Fibroblast of peridontal ligament (primary cell): ENCODE measurements around the gene C6orf15.

Experiments
- DNase-seq: peaks from one replicate; pipeline ENCODE4 v3.0.0-alpha.2; 2010; ENCODE audit errors: extremely low read depth

Gene C6orf15

DNA sequence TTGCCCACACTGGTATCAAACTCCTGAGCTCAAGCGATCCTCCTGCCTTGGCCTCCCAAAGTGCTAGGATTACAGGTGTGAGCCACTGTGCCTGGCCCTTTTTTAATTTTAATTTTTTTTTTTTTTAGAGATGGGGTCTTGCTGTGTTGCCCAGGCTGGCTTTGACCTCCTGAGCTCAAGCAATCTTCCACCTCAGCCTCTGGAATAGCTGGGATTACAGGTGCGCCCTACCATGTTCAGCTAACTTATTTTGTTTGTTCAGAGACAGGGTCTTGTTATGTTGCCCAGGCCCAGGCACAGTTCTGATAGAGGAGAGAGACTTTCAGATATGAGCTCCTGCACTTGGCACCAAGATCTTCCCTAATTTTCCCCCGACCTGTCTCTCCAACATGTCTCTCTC lies 18.4 kb upstream of the C6orf15 start:
- no peak for DNase-seq

DNA sequence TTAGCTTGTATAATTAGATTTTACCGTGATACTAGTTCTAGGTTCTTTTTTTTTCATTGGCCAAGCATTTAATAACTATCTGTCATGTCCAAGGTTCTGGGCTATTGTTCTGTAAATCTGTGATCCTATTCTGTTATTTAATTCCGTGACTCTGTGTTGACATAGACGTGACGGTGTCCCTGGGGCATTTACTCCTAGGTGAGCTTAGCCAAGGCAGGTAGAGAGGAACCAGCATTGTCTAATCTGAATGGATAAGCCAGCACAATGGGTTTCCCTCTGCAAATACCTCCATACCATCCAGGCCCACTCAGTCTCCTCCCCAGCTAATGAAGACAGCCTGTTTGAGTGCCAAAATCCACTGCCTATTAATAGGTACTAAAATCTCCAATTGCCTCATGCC lies 16.8 kb upstream of the C6orf15 start:
- no peak for DNase-seq

DNA sequence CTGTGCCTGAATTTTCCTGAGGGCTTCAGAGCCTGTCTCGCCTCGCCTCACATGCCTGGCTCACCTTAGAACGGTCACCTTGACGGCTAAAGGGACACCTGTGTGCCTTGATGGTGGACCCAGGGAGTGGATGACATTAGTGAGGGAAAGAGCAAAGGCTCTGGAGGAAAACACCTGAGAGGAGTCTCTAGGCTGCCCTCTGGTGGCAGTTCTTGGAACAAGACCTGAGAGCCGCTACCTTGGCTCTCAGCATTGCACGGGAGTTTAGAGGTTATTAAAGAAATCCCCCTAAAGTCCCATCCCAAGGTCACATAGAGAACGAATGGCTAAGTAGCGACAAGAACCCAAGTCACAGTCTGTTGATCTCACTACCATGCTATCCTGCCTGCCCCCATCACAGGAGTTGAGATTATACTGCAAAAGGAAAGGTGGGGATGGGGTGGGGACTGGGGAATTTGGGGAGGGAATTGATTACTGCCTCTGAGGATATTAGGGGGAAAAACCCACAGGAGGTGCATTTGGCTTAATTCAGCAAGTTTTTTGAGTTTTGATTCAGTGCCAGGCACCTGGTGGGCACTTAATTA lies 15.8 kb upstream of the C6orf15 start:
- peak; percentile 35 for DNase-seq

DNA sequence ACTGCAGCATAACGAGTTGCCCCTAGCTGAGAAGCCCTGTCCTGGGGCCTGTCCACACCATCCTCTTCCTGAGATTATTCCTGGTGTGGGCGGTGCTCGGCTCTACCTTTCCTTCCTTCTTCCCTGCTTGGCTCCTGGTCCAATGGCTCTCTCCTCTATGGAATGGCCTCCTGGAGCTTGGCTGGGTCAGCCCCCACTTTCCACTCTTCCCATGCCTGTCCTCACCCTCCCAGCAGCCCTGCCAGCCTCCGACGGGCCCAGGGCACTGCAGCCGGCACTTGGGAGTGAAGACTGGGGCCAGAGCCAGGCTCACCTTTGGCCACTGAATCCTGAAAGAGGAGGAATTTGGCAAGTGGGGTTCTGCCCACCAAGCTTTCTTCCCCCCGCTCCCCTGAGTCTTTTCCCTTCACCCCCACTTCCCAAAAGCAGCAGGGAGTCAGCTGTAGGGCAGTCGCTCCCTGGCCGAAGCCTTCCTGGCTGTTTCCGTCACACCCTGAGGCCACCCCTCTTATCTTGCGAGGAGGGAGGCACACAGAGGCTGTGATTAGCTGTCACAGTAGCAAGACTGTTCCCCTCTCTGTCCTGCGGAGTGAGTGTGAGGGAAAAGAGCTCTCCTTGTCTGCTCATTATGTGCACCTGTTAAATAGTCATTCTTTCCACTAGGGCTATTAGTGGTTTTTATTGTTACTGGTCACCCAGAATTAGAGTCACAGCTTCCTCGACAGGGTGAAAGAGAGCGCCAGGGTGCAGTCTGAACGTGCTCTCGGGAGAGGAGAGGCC lies 14.2 kb upstream of the C6orf15 start:
- DNase-seq = no peak

DNA sequence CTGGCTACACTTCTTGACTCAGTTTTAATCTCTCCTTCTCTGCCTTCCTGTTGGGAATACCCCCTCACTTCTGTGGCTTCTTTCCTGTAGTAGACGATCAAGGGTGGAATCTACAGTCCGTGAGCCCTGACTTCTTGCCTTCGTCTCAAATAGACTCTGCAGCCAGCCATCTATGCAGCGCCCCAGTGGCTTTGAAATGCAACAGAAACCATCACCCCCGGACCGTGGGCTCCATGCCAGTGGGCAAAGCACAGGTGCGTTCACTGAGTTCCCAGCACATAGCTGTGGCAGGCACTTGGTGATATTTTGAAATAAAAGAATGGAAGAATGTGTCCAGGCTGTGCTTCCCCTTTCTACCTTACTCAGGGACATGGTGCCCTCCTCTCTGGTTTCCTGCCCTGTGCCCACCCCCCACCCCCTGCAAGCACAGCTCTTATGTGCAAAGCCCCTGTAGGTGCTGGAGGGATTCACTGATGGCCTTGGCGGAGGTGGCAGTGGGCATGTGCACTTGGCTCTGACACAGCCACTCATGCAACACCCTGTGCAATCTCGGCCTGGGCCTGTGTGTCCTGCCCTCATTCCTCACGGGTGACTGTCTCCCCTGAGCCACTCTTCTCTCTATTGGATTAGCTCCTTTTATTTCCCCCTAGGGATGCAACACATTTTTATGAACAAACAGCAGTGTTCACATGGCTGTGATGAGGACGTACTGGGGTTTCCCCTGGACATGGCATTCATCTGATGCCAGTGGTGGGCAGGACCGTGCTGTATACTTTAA lies 13.4 kb upstream of the C6orf15 start:
- peak; percentile 9 for DNase-seq

DNA sequence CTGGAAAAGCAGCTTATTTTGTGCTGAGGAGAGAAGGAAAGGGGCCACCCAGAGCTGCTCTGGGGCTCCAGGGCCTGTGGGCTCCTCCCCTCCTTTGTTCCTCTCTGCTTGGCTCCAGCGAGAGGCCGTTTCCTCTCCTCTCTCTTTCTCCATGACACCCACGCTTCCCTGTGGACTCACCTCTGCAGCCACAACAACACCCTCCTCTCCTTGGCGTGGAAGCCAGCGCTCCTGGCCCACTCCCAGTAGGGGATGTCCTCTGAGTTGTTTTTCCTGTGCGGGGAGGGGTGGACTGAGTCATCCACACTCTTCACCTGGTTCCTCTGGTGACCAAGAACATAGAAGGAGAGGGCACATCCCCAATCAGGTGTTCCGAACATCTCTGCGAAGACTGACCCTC lies 12.8 kb upstream of the C6orf15 start:
- DNase-seq = no peak

DNA sequence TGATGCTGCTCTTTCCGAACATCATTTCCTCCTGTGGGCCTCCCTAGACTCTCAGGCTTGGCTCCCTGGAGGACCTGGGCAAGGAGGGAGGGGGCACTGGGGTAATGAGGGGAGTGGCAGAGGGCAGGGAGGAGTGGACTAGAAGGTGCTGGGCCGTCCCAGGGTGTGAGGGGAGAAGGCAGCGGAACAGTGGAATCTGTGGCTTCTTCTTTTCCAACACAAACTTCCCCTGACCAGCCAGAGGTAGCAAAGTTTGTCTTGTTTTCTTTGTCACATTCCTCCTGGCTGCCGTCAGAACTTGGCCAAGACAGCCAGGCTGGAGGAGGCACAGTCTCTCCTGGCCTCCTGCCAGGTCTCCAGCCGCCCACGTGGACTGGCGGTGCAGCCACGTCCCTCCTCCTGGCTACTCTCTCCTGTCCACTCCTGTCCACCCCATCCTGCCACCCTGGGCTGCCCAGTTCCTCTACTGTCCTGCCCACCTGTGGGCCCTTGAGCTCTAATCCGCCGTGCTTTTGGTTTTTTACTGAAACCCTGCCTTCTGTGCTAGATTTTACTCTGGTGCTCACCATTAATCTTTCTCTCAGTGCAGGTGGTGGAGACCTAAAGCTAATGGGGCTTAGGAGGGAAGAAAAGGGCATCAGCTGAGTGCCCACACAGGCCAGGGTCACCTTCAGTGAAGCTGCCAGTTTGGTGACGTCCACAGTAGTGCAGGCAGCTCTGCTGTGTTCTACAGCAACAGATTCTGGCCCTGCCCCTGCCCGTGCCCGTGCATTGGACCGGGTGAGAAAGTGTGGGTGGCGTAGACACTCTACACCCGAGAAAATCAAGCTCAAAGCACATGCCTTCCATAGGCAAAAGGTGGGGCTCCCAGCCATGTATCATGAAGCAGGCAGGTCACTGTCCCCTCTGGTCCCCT lies 10.7 kb upstream of the C6orf15 start:
- peak; percentile 76 for DNase-seq

DNA sequence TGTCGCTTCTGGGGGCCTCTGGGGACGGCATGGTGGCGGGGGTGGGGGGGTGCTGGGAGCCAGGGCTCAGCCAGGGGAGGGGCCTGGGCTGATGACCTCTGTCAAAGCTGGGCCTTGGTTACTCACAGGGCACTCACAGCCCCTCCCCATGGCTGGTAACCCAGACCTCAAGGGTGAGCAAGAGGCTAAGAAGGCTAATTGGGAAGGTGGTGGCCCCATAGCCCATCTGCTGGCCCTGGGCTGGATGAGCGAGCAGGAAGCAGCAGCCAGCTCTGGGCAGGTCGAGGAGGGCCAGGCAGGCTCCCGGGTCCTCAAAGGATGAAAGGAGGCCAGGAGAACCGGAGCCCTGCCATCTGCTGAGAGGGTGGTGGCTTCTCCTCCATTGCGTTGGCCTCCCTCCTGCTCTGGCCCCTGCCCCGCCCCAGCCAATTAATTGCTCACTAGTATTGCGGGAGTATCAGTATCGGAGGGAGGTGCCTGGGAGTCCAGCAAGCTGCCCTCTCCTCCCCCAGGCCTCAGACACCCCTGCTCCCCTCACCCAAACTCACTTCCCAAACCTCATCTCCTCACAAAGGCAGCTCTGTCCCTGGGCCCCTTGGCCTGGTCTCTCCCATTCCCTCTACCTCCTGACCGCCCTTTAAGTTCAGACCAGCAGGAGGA lies 8.9 kb upstream of the C6orf15 start:
- no peak for DNase-seq

DNA sequence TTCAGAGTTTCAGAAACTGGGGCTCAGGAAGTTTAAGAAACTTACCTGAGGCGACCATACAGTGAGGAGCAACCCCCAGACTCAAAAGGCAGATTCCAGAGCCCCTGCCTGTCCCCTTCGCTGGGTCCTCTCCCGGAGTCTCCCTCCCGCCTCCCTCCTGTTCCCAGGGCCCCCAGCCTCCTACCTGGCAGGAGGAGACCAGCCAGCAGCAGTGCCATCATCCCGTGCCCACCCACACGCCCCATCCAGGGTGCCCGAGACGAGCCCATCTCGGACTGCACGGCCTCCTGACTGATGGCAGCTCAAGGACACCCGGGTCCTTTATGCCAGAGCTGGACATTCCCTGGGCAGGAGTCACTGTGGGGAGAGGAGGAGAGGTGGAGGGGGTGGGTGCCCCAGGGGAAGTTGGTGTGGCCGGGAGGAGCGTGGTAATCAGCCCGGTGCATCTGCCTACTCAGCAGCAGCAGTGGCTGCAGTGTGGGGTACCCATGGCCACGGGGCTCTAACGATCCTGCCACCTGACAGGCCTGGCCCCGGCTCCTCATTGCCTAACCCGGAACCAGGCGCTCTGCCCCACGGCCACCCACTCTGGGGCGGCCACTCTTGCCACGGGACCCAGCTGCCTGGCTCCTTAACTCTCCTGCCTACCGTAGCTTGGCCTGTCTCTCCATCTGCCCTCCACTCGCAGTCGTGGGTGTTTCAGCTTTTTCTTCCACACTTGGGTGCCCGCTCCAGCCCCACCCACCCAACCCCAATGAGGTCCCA lies 8.0 kb upstream of the C6orf15 start, which contains the start of gene CDSN:
TSS of gene CDSN (minus strand) at position 296 of the 765 bp plus-strand sequence. CDS start at position 269, 27 bp downstream.
- DNase-seq = no peak

DNA sequence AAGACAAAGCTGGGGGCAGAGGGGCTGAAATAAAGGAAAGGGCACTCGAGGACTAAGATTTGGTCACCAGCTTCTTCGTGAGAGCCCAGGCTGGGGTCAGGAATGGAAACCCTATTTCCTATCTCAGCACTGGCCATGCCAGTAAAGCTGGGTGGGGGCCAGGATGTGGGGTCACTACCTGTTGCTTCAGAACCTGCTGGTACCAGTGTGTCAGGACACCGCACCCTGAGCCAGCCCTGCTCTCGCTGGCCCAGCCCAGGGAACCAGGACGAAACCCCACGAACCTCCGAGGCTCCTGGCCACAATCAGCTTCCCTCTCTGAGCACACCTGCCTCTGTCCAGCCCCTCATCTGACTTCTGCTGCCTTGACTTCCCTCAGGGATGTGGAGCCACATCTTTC lies 5.8 kb upstream of the C6orf15 start:
- no peak for DNase-seq

DNA sequence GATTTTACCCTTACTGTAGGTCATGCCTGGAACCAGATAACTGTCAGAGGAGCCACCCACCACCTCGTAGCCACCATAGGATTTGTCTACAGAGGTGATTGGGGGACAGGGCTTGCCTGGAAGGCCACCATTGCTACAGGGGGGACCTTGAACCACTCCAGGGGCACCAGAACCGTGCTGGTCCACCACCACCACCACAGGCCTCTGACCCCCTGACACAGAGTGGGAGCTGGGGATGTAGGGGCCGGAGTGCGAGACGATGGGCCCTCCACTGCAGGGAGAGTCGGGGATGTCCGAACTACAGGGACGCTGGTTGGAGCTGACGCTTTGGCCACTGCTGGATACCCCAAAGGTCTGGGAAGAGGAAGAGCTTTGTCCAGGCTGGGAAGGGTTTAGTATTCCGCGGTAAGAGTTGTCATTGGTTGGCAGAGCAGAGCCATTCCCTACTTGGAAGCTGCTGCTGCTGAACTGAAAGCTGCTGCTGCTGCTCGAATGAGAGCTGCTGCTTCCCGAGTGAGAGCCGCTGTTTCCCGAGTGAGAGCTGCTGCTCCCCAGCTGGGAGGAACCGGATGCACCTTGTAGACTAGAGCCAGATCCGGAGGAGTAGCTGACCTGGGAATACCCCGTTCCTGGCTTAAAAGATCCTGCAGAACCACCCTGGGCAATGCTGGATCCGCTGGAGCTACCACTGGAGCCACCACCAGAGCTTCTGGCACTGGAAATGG lies 4.4 kb upstream of the C6orf15 start:
- peak; percentile 31 for DNase-seq

DNA sequence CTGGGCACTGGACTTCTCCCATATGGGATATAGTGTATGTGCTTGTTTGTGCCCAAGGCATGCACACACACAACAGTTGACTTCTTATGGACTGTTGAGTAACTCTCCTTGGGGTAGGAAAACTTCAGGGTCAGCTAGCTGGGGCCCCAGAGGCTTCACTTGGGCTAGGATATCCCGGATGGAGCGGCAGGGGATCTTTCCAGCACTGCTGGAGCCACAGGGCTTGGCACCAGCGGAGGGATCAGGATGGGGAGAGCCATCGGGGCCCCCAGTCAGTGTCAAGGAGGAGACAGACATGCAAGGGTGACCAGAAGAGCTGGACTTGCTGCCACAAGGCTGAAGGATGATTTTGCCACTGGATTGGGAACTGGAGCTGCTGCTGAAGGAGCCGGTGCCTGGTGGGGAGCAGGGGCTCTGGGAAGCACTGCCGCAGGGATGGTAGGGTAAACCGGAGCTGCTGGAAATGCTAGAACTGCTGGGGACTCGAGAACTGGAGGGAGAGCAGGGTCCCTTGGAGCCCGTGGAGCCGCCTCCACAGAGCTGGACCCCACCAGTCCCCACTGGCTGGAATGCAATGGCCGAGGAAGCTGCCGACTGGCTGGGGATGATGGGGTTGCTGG lies 3.7 kb upstream of the C6orf15 start:
- DNase-seq = no peak

DNA sequence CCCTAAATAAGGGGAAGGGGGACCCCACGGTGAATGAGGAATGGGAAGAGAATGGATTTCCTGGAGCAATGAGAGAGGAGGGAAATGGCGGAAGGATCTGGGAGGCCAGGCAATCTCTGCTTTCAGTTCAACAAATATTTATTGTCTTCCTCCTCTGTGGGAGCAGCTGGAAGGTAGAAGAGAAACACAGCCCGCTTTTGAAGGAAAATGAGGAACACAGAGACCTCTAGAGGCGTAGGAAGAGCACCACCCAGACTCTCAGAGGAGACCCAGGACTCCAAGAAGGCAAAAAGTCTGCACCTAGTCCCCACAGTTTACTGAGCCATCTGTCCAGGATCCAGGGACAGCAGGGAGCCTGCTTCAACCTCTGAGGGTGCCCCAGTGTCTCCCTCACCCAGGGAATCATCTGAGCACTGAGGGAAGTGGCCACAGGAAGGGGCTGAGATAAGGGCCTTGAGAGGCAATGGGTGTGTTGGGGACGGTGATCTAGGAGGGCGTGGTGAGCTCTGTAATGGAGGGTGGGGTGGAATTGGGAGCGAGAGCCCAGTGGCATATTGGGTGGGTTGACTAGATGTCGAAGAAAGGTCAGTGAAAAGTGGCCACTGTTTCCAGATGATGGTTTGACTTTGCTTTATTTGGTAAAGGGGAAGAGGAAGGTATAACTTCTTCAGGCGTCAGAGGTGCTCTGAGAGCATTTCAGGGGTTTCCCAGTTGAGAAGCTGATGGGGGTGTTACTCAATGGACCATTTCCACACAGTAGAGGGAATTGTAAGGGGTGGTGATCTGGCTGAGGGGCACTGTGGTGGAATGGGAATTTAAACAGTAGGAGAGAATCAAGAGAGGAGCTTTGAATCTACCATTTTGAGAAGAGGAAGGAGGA lies 2.8 kb upstream of the C6orf15 start:
- DNase-seq = peak; percentile 31

DNA sequence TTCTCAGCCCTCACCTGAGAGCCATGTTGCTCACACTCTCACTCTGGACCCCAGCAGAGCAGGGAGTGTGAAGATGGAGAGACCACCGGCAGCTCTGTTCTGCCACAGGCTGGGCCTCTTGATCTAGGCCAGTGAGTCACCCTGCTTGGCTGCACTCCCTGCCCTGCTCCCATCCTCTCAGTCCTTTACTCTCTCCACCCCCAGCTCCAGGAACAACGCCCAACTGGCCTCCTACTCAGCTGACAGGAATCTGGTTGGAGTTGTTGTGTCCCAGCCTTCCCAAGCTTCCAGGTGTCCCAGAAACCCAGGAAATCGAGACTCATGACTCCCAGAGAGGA lies 2.1 kb upstream of the C6orf15 start, which contains the start of gene PSORS1C1:
TSS of gene PSORS1C1 (plus strand) at position 260 of the 338 bp plus-strand sequence. CDS start 14,833 bp downstream, outside the sequence.
- peak; percentile 95 for DNase-seq

DNA sequence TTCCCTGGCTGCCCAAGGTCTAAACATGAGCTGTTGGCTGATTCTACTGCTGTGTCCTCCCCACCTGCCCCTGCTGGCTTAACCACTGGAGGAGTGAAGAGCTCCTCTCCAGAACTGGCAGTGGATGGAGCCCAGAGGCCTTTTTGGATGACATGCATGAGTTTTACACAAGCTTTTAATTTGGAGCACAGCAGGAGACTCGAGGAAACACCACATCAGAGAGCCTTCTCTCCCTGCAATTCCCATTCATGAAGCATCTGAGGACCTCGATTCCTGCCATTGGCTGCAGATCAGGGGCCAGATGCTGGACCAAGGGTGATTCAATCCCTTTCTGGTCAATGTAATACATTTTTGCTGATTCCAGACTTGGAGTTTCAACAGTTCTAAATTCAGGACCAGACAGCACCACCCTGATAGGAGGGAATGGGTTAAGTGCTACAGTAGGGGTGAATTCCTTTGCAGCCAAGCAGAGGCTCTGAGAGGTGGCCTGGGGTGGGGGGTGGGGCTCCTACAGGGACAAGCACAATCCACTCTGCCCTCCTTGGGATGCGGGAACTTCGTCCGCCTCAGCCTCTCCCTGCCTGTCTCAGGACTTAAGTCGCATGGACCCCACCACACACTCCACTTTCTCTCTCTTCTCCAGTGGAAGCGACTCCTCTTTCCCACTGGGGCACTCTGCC lies 1.6 kb upstream of the C6orf15 start:
- peak; percentile 94 for DNase-seq

DNA sequence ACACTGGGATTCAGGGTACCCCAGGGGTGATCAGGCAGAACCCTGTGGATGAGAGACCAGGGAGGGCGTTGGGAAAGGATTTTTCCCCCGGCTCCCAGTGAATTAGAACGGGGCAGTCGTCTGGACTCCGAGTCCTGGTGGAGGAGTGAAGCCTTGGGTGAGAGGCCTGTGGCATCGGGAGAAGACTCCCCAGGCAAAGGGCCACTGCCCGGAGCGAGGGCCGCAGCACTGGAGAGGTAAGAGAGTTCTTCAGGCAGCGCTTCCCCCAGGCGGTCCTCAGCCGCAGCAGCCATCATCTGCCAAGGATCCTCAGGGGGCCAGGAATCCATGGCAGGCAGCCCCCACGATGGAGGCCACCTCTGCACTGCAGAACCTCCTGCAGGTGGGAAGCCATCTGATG lies 663 bp downstream of the C6orf15 start:
- no peak for DNase-seq

DNA sequence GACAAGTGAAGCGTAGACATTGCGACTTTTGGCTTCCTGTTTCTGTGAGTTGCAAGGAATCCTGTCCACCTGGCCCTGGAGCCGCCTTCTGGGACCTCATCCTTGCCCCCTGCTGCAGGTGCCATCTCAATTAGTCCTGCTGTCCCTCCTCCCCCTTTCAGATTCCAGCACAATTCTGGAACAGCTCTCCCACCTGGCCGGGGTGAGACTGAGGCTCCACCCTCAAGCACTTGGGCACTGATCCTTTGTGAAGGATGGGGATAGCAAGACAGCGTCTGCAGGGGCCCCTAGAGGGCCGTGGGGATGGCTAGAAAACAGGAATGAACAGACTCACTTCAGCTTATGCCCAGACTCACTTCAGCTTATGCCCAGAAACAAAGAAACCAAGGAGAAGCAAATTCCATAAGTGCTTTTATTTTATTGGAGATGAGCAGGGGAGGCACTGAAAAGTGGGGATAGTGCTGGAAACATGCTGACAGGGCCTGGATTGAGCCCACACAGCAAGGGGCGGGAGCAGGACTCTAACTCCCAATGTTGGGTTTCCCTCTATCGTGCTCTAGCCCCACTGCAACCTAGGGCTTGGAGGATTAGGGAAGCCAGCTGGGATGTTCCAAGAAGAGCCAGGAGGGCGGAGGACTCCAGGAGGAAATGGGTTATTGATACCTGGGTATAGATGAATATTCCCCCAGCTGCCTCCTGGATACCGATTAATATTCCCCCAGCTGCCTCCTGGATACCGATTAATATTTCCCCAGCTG lies 1.4 kb downstream of the C6orf15 start:
- no peak for DNase-seq
